ENCODE data around the gene CHIC2. TPM values are rescaled to one million over a fixed set of nuclear protein-coding genes. Genes with fewer than 3 reads are reported as not detected.
"Not testable (repeated sequence)": the region's sequence is repeated elsewhere in the genome, so short reads cannot be mapped to it uniquely, and the experiment has no call there.

CHIC2 gene
- total RNA-seq, 2 experiments from 2014 or later: 26.1 to 28.4 TPM

- POLR2A ChIA-PET: interaction anchor here (0.9 kb wide), 1 partner anchor 28 kb away, joined by 3 read pairs; no protein-coding TSS in a partner anchor
Observed at GRCh38 chr4:54063737-54064316, 578 bp downstream of the CHIC2 start.

DNA sequence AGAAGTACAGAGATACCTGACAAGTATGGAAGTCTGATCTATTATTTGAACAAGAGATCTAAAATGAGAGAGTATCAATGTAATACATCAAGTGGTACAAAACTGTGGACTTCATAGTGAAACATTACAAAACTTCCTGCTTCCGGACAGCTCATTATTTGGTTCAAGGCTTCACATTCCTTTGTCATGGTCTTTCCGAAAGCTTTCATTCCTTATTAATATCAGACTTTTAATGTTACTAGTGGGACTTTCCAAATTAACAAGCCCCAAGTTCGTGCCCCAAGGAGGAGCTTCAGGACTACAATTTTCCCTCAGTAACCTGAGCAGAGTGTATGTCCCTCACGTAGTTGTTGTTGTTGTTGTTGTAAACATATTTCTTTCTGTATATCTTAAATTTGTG lies 1.2 kb downstream of the CHIC2 start:
- POLR2A ChIA-PET: interaction anchor here (0.7 to 0.9 kb wide), 2 partner anchors 9 to 28 kb away, joined by 3 to 4 read pairs; no protein-coding TSS in a partner anchor
- CTCF ChIA-PET: no interaction called here

More at GRCh38 chr4:54063737-54064316, 578 bp downstream of the CHIC2 start:
- CTCF ChIA-PET: no interaction called here

GRCh38 chr4:54062392-54062791 lies 2.0 kb downstream of the CHIC2 start:
- ChIA-PET CTCF (no interaction called here), POLR2A (no interaction called here)

GRCh38 chr4:54061873-54062272 lies 2.5 kb downstream of the CHIC2 start:
- POLR2A ChIA-PET: no interaction called here
- CTCF ChIA-PET: no interaction called here

DNA sequence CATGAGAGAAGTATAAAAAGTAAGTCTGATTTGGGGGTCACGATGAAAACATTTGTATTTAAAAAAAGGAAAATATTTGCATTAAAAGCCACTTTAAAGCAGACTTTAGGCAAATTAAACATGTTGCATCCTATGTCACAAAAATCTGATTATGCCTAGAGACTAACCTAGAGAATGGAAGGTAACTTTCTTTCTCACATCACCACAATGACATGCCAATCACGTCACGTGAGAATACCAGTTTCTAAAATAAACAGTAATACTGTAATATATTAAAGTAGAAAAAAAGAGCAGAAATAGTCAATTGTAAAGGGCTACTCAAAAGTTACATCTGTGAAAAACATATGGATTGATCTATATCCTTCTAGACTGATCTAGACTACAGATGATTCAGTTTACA lies 3.3 kb downstream of the CHIC2 start:
- CTCF ChIA-PET: no interaction called here
- POLR2A ChIA-PET: no interaction called here

- ChIA-PET CTCF (no interaction called here), POLR2A (no interaction called here)
Observed at GRCh38 chr4:54060116-54060515, 4.3 kb downstream of the CHIC2 start.

- ChIA-PET POLR2A (interaction anchor here (0.6 kb wide), 1 partner anchor 1343 kb away, joined by 4 read pairs; no protein-coding TSS in a partner anchor), CTCF (interaction anchor here (0.6 kb wide), 1 partner anchor 164 kb away, joined by 3 read pairs; no protein-coding TSS in a partner anchor)
Observed at GRCh38 chr4:54058171-54058570, 6.2 kb downstream of the CHIC2 start.

DNA sequence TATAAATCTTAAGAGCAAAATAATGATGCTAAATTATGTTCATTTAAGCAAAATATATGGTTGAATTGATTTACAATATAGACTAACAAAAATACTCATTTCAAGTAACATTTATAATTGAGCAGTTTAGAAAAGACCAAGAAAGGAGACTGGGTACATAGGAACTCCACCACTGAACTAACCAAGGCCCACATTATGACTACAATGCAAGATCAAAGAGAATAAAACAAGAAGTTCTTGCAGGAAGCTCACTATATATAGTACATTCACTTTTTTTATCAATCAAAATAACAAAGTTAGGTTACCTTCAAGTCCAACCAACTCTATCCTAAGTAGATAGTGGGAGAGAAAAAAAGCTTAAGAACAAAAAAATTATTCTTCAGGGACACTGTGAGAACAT lies 8.0 kb downstream of the CHIC2 start:
- POLR2A ChIA-PET: no interaction called here
- CTCF ChIA-PET: no interaction called here

- CTCF ChIA-PET: interaction anchor here (0.6 kb wide), 2 partner anchors 75 to 125 kb away, joined by 3 read pairs; no protein-coding TSS in a partner anchor
- POLR2A ChIA-PET: no interaction called here
Observed at GRCh38 chr4:54055494-54055893, 8.9 kb downstream of the CHIC2 start.

GRCh38 chr4:54054501-54054900 lies 9.9 kb downstream of the CHIC2 start:
- POLR2A ChIA-PET: interaction anchor here (0.5 kb wide), 1 partner anchor 43 kb away, joined by 3 read pairs; no protein-coding TSS in a partner anchor
- CTCF ChIA-PET: no interaction called here

- ChIA-PET CTCF (interaction anchor here (0.7 to 1.1 kb wide), 2 partner anchors 16 to 182 kb away, joined by 3 read pairs; no protein-coding TSS in a partner anchor), POLR2A (interaction anchor here (0.6 to 0.9 kb wide), 4 partner anchors 10 to 1184 kb away, joined by 3 to 8 read pairs (median 4); no protein-coding TSS in a partner anchor)
Observed at GRCh38 chr4:54053322-54053721, 11.1 kb downstream of the CHIC2 start.

GRCh38 chr4:54050214-54050904 lies 14.0 kb downstream of the CHIC2 start:
- CTCF ChIA-PET: no interaction called here

GRCh38 chr4:54043630-54044029 lies 20.8 kb downstream of the CHIC2 start:
- CTCF ChIA-PET, POLR2A ChIA-PET: not testable (repeated sequence)

More at GRCh38 chr4:54050214-54050904, 14.0 kb downstream of the CHIC2 start:
- POLR2A ChIA-PET: no interaction called here

DNA sequence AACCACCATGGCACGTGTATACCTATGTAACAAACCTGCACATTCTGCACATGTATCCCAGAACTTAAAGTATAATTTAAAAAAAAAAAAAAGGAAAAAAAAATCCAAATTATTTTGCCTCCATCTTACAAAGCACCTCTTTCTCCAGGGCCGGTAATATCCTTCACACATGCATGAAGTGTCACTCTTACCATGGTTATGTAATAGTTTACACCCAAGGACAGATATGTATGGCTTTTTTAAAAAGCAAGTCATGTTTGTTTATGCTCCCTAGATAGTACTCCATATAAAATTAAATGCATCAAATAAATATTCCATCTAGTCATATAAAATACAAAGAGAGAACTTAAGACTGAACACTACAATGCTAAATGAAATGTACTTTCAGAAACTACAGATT lies 22.5 kb downstream of the CHIC2 start:
- ChIA-PET POLR2A (no interaction called here), CTCF (no interaction called here)

GRCh38 chr4:54041100-54041499 lies 23.3 kb downstream of the CHIC2 start:
- CTCF ChIA-PET: no interaction called here
- POLR2A ChIA-PET: interaction anchor here (0.6 to 0.7 kb wide), 4 partner anchors 18 to 273 kb away, joined by 3 to 12 read pairs (median 6); no protein-coding TSS in a partner anchor

DNA sequence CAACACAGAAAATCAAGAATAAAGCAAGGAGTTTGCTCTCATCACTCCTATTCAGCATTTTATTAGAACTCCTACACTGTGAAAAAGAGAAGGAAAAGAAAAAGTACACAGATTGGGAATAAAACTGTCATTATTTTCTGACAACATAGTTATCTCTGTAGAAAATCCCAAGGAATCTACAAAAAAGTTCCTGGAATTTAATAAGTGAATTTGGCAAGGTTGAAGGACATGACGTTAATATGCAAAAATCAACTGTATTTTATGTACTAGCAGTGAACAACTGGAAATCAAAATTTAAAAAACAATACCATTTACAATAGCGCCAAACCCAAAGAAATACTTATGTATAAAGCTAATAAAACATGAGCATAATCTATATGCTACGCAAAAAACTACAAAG lies 26.3 kb downstream of the CHIC2 start:
- CTCF ChIA-PET: no interaction called here
- POLR2A ChIA-PET: no interaction called here

DNA sequence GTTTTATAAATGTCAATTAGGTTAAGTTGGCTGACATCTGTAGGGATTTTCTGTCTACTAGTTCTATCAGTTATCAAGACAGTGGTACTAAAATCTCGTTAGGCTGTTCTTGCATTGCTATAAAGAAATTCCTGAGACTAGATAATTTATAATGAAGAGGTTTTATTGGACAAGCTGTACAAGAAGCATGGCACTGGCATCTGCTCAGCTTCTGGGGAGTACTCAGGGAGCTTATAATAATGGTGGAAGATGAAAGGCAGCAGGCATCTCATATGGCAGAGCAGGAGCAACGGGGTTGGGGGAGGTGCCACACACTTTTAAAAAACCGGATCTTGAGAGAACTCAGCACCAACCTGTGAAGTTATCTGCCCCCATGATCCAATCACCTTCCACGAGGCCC lies 28.2 kb downstream of the CHIC2 start:
- ChIA-PET CTCF (interaction anchor here (1.4 kb wide), 1 partner anchor 17 kb away, joined by 3 read pairs; no protein-coding TSS in a partner anchor), POLR2A (interaction anchor here (1.1 kb wide), 1 partner anchor 27 kb away, joined by 3 read pairs; no protein-coding TSS in a partner anchor)

GRCh38 chr4:54032558-54033135 lies 31.8 kb downstream of the CHIC2 start:
- POLR2A ChIA-PET: no interaction called here
- CTCF ChIA-PET: no interaction called here

DNA sequence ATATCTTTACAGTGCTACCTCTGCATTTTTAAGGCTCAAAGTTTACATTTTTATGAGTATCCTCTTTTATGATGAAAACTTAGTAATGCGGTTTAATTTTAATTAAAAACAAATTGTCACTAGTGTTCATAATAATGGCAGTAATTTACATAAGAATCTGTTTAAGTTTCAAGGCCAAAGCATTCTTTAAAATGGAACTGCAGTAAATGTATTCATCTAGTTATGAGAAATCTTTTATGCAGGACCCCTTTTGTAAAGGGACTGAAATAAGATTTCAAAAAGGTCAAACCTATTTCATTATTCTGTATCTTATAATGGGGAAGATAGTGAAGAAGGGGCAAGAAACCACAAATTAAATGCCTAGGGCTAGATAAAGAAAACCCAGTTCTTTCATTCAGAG lies 37.1 kb downstream of the CHIC2 start:
- ChIA-PET CTCF (no interaction called here), POLR2A (no interaction called here)

GRCh38 chr4:54025582-54025981 lies 38.8 kb downstream of the CHIC2 start:
- POLR2A ChIA-PET: interaction anchor here (0.5 to 0.7 kb wide), 2 partner anchors 28 to 113 kb away, joined by 3 to 5 read pairs; no protein-coding TSS in a partner anchor
- CTCF ChIA-PET: no interaction called here

- POLR2A ChIA-PET, CTCF ChIA-PET: not testable (repeated sequence)
Observed at GRCh38 chr4:54023019-54023418, 41.4 kb downstream of the CHIC2 start.
